HepG2 (cell line): ENCODE results near the gene CLEC2A. TPM values are rescaled to one million over a fixed set of nuclear protein-coding genes. Genes with fewer than 3 reads are reported as not detected.

Experiments used
- ATAC-seq: fragments of 200-7000 bp; cut with Tn5 transposase; 3 replicates; pipeline ENCODE4 v1.9.1; 2020; ENCODE audit warnings: mild to moderate bottlenecking, moderate library complexity
- BruUV-seq: library from RNA; stranded (reverse); fragments of 400-500 nt; replicated peaks from 2 replicates; lab custom pipeline; 2021; lab: Mats Ljungman, UMichigan
- CTCF ChIA-PET: fragments of 300-600 bp; formaldehyde crosslinking; extraction: SDS; loops from one replicate; lab custom pipeline; 2021; ENCODE audit warnings: low total read pairs, inconsistent platforms, low intra/inter-chr PET ratio; lab: Yijun Ruan, JAX
- POLR2A ChIA-PET: fragments of 350-600 bp; sonication (Branson Sonifier 250); formaldehyde crosslinking; loops from one replicate; lab custom pipeline; 2020; ENCODE audit warnings: antibody characterized with exemption, inconsistent platforms; lab: Yijun Ruan, JAX
- DNase-seq: peaks from one replicate; pipeline ENCODE4 v3.0.0-alpha.2; 2015; ENCODE audit warnings: low spot score
- FAIRE-seq: peaks from 3 replicates; lab custom pipeline; 2011; peaks lifted over from hg19 to GRCh38; lab: Jason Lieb, UNC
- H2AFZ ChIP-seq: one replicate; pipeline ENCODE4 v1.6.1; 2011; ENCODE audit warnings: low read length, inconsistent platforms
- H3K27ac ChIP-seq: fragments of 300-600 bp; 3 replicates; pipeline ENCODE4 v1.8.0; 2011; ENCODE audit warnings: mixed run types, mild to moderate bottlenecking, mixed read lengths, low read length, inconsistent platforms; ENCODE audit not compliant: insufficient read depth; ENCODE audit errors: extremely low read length
- H3K27me3 ChIP-seq, 2 experiments: fragments of 200-600 bp in 1 of 2; 2 replicates in 1 of 2; 3 replicates in 1 of 2; pipeline versions ENCODE4 v1.6.0 to v1.8.0; 2011; ENCODE audit warnings: low read length in 2 of 2, mild to moderate bottlenecking in 2 of 2, moderate library complexity in 2 of 2, inconsistent platforms in 1 of 2; ENCODE audit not compliant: insufficient read depth in 2 of 2, control insufficient read depth in 1 of 2
- H3K36me3 ChIP-seq, 2 experiments: fragments of 200-600 bp in 1 of 2; replicated peaks in 1 of 2; 2 replicates in 1 of 2; 3 replicates in 1 of 2; pipeline versions ENCODE4 v1.5.1 to v1.8.0; 2011; ENCODE audit warnings: low read length in 2 of 2, inconsistent platforms in 1 of 2; ENCODE audit not compliant: insufficient read depth in 2 of 2, control insufficient read depth in 1 of 2
- H3K4me1 ChIP-seq: 2 replicates; pipeline ENCODE4 v1.5.1; 2012; ENCODE audit warnings: low read length, inconsistent platforms; ENCODE audit not compliant: insufficient read depth
- H3K4me2 ChIP-seq: 2 replicates; pipeline ENCODE4 v1.6.0; 2011; ENCODE audit warnings: low read depth, low read length, inconsistent platforms
- H3K4me3 ChIP-seq, 3 experiments: fragments of 200-600 bp in 1 of 3; sonication (generic), shearing (Covaris generic) in 1 of 3; replicated peaks in 1 of 3; 2 replicates each; pipeline ENCODE4 v1.5.1; 2011 to 2016; ENCODE audit warnings: low read length in 3 of 3, inconsistent platforms in 2 of 3, low read depth in 2 of 3, mild to moderate bottlenecking in 2 of 3, control low read depth in 1 of 3, mixed read lengths in 1 of 3; ENCODE audit not compliant: insufficient read depth in 1 of 3
- H3K79me2 ChIP-seq: one replicate; pipeline ENCODE4 v1.6.1; 2011; ENCODE audit warnings: low read length, inconsistent platforms; ENCODE audit not compliant: insufficient read depth
- H3K9ac ChIP-seq: 2 replicates; pipeline ENCODE4 v1.6.0; 2011; ENCODE audit warnings: mild to moderate bottlenecking, low read depth, low read length, inconsistent platforms; ENCODE audit not compliant: insufficient read depth
- H3K9me3 ChIP-seq: 2 replicates; pipeline ENCODE4 v1.5.1; 2012; ENCODE audit warnings: mild to moderate bottlenecking, low read length
- H4K20me1 ChIP-seq: 2 replicates; pipeline ENCODE4 v1.6.0; 2011; ENCODE audit warnings: inconsistent platforms, mild to moderate bottlenecking, low read length, moderate library complexity; ENCODE audit not compliant: insufficient read depth
- NR2F6 ChIP-seq, 2 experiments: IDR thresholded peaks; 2 replicates each; pipeline ENCODE4 v1.6.1; 2016; ENCODE audit warnings: antibody characterized with exemption in 1 of 2, mild to moderate bottlenecking in 1 of 2
- PAXIP1 ChIP-seq: sonication (generic); formaldehyde crosslinking; conservative IDR thresholded peaks from 2 replicates; pipeline ENCODE4 v1.4.0; 2020; ENCODE audit warnings: mild to moderate bottlenecking, missing genetic modification reagents, moderate library complexity
- SMARCC2 ChIP-seq: fragments of 450-650 bp; IDR thresholded peaks from 2 replicates; pipeline ENCODE4 v1.6.1; 2017; ENCODE audit warnings: antibody characterized with exemption, mild to moderate bottlenecking
- ZFP41 ChIP-seq: sonication (generic); formaldehyde crosslinking; IDR thresholded peaks from 2 replicates; pipeline ENCODE4 v1.4.0; 2020; ENCODE audit warnings: mild to moderate bottlenecking, missing genetic modification reagents, borderline replicate concordance
- ZSCAN22 ChIP-seq: sonication (generic); formaldehyde crosslinking; IDR thresholded peaks from 2 replicates; pipeline ENCODE4 v1.4.0; 2020; ENCODE audit warnings: mild to moderate bottlenecking, missing genetic modification reagents
- WGBS: methylation state at CpG from one replicate; pipeline ENCODE4 v1.1.6; 2017; ENCODE audit warnings: low lambda C conversion rate; 5-methylcytosine and 5-hydroxymethylcytosine counted together
- in situ Hi-C: cut with HindIII; loops from 2 replicates; pipeline ENCODE4 v1.10.0; 2017; ENCODE audit warnings: low pct_unique_long_range_greater_than_20kb; ENCODE audit not compliant: extremely low pct_ligation_motif_present
- intact Hi-C: fragments of 100-400 bp; cut with micrococcal nuclease; formaldehyde crosslinking; loops from one replicate; pipeline ENCODE4 v1.10.0; 2022; ENCODE audit not compliant: unreplicated experiment
- polyA plus RNA-seq, 8 experiments: library from polyadenylated mRNA; depleted of rRNA in 3 of 8; stranded (reverse) in 7 of 8; unstranded in 1 of 8; fragments of >200 nt; fragmentation: Illumina TruSeq in 4 of 8; extraction: Trizol in 4 of 8; gene quantifications; 2 replicates each; pipeline versions ENCODE4 v1.2.1 to v1.2.3, GENCODE V29; 2011 to 2016; ENCODE audit warnings: low read depth in 4 of 8, missing spikeins in 1 of 8, mixed read lengths in 1 of 8; ENCODE audit not compliant: insufficient read depth in 1 of 8
- total RNA-seq, 5 experiments: library from RNA; depleted of rRNA; stranded (reverse); fragments of >200 nt; fragmentation: Illumina TruSeq; extraction: Trizol; gene quantifications; 2 replicates each; pipeline ENCODE4 v1.2.3, GENCODE V29; 2016; ENCODE audit warnings: low read depth in 1 of 5
- TF ChIP-seq, protein P1 (sequence below): sonication (generic); formaldehyde crosslinking; IDR thresholded peaks from 2 replicates; pipeline ENCODE4 v1.4.0; 2020; ENCODE audit warnings: mild to moderate bottlenecking, missing genetic modification reagents

The CLEC2A gene
- total and polyA plus RNA-seq, 2 of the 13 experiments (the other 11 are each of a cell fraction or from before 2014, with no cell fraction given), result not detected

DNA sequence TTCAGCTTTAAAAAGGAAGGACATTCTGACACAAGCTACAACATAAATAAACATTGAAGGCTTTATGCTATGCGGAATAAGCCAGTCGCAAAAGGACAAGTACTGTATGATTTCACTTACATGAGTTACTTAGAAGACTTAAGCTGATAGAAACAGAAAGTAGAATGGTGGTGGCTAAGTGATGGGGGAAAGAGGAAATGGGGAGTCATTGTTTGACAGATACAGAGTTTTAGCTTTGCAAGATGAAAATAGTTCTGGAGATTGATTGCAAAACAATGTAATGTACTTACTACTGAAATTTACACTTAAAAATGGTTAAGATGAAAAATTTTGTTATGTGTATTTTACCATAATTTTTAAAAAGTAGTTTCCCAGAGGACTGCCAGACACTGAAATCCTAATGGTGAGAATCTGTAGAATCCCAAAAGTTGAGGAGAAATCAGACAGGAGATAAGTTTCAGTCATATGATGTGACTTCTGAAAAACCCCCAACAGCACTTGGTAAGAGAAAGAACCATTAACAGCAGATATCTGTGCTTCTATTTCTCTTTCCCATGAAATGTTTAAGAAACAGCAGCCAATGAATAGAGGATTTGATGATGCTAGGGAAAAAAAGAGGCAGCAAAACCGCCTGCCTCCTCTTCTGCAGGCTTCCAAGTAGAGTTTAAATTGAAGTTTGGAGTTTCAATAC lies 16.6 kb upstream of the CLEC2A start:
- H3K4me3 ChIP-seq, result no peak overlapping the region
- TF ChIP-seq ZFP41 (no peak), NR2F6 (IDR thresholded peaks at IDR 0.05) (no peak), NR2F6 (CRISPR knock-in tag; IDR thresholded peaks at IDR 0.05) (no peak), ZSCAN22 (no peak), PAXIP1 (no peak), SMARCC2 (no peak)
- TF ChIP-seq, protein P1, sequence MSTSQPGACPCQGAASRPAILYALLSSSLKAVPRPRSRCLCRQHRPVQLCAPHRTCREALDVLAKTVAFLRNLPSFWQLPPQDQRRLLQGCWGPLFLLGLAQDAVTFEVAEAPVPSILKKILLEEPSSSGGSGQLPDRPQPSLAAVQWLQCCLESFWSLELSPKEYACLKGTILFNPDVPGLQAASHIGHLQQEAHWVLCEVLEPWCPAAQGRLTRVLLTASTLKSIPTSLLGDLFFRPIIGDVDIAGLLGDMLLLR, result no peak
- no peaks in the 10 kb centered on the region for H4K20me1 ChIP-seq
- no peak overlapping the region for H3K9ac ChIP-seq
- in situ Hi-C loops (no loop called here), intact Hi-C loops (no loop called here)
- no peak for FAIRE-seq
- no peaks in the 10 kb centered on the region for H3K4me1 ChIP-seq
- ChIA-PET POLR2A (no interaction called here), CTCF (no interaction called here)
- H3K27ac ChIP-seq, result no peak overlapping the region
- no peak overlapping the region for H2AFZ ChIP-seq
- BruUV-seq, result no TSS peak
- DNase-seq, result no peak
- H3K79me2 ChIP-seq, result no peaks in the 10 kb centered on the region
- ATAC-seq, result no peak
- no peaks in the 10 kb centered on the region for H3K36me3 ChIP-seq
- H3K9me3 ChIP-seq, result no peaks in the 10 kb centered on the region
- no peak overlapping the region for H3K4me2 ChIP-seq
- WGBS, result 48% methylated on average over 3 of the region's 3 CpGs
- no peaks in the 10 kb centered on the region for H3K27me3 ChIP-seq
